ENCODE measurements around the gene MROH8.

MROH8 gene

DNA sequence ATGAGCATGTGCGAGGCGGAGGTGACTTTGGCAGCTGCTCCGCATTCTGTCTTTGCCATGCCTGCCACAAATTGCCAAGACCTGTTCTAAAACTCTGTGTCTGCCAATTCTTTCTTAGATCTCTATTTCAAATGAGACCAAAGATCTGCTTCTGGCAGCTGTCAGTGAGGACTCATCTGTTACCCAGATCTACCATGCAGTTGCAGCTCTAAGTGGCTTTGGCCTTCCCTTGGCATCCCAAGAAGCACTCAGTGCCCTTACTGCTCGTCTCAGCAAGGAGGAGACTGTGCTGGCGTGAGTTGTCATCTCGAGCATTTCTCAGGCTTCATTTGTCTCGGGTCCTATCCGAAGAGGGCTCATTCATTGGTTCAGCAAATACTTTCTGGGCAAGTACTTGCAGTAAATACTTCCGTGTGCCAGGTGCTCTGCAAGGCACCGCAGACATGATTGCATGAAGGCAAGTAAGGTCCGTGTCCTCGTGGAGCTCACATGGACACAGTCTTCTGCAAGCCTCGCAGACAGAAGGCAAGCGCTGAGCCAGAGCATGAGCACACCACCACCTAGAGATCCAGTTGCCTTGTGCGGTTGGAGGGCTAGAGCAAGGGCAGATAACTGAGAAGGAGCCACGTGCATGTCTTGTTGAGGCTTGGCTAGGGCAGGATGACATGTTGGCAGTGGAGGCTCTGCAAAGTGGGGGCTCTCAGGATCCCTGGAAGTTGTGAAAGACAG lies 19.7 kb upstream of the MROH8 start:
- no peak for DNase-seq

DNA sequence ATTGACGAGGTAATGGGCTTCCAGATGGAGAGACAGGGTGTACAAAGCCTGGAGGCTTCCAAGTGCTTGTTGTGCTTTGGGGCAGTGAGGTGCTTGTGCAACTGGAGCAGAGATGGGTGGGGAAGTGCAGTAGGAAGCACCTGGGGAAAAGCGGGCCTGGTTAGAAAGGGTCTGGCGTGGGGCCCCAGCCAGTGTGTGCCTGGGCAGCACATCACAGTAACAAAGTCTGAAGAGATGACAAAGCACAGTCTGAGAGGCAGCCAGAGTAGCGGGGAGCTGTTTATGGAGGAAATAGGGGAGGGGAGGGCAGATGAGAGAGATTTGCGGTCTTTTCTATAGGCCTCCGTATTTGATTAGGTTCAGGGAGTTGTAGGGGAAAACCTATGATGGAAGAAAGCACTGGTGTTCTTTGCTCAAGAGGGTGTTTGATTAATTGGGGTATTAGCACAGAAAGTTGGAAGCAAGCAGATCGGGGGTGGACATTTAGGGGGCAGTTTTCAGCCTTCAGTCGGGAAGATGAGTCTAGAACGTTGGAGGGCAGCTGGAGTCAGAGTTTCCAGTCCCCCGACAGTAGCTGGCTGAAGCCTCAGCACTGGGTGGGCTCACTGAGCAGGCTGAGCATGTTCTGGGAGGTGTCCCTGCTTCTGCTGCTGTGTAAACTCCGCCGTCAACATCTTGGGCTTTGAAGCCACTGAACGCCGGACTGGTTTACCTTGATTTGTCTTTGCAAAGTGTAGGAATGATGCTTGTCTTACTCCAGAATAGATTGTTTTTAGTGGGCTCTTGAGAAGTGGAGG lies 15.5 kb upstream of the MROH8 start:
- DNase-seq, result no peak

DNA sequence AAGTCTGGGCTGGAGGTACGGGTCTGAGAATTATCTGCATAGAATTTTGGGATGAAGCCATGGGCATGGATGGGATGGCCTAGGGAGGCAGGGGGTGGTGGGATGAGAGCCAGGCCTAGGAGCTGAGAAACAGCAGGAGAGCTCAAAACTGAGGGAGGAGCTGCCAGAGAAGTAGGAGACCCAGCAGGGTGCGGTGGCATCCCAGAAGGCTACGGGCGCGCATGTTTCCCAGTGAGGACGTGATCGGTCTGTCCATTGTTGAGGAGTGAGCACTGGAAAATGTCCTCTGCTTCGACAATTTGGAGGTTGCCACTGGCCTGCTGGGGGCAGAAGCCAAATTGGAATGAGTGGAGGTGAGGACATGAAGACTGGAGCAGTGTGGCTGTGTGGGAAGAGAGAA lies 14.5 kb upstream of the MROH8 start:
- no peak for DNase-seq

GRCh38 chr20:37193226-37193625 lies 13.9 kb upstream of the MROH8 start:
- DNase-seq, result no peak

DNA sequence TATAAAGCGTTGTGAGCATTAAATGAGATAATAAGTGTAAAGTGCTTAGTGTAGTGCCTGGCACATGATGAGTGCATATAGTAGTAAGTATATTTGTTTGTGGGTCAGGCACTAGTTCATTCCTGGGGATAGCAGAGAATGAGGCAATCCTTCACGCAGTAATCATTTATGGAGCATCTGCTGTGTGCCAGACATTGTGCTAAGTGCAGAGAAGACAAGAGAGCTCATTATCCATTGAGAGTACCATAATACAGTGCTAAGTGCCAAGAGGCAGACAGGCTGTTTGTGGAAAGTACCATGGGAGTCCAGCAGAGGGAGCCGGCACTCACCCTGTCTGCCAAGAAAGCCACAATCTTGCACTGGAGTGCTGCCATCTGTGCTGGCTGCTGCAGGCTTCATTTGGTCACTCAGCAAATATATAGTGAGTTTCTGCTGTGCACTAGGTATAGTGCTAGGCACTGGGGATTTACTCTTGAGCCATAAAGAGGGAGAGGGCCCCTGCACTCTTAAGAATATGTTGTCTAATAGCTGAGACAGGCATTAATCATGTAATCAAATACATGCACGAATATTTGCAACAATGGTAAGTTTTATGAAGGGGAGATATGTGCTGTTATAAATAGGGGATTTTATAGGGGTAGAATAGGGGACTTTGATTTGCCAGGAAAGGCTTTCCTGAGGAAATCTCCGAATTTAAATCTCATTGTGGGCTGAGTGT lies 12.9 kb upstream of the MROH8 start:
- DNase-seq, result peak; percentile 91

DNA sequence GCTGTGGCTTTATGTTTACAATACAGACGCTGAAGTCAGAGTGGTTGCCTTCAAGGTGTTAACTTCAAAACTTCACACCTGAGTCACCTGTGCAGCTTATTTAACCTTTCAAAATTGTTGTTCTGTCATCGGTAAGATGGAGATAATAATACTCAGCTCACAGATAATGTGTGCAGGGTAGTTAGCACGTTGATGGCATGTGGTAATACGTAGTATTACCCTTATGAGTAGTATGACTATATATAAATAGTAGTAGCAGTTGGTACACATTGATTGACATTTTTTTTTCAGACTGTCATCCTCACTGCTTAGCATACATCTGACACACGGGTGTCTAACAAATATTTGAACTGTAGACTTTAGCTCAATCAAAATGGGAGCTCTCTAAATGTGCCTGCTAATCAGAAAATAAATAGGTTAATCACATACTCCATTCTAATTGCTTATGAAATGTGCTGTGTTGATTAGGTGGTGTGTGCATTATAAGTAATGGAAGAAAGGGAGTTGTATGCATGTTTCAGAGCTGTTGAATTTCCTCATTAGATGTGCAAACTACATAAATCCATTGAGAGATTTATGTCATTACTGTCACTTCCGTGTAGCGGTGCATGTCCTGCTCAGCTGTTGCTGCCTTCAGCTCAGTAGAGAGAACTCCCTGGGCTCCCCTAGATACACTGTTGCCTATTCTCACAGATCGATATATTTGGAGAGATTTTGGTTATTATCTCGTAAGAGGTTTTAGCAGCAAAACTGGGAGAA lies 11.2 kb upstream of the MROH8 start:
- DNase-seq, result no peak

DNA sequence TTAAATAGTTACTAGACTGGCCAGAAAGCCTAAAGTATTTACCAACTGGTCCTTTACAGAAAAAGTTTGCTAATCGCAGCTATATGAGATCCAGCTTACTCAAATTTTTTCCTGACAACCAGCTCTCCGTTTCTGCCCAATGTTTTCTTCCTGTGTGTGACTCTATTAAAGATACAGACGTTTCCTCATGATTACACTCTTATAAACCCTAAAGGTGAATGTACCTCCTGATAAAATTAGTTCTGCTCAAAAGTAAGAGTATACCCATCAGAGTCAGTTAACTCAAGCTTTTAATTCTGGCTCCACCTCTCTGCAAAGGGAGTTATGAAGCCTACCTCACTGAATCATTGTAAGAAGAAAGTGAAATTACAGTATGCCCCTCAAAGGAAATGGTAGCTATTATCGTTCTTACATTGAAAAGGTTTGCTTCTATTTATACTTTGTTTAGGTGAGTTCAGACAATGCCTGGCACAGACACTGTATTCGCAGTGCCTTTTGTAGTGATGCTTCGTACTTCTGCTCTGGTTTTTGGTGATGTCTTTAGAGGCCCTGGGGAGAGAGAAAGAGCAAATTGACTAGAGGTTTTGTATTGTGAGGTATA lies 10.2 kb upstream of the MROH8 start:
- DNase-seq, result no peak

DNA sequence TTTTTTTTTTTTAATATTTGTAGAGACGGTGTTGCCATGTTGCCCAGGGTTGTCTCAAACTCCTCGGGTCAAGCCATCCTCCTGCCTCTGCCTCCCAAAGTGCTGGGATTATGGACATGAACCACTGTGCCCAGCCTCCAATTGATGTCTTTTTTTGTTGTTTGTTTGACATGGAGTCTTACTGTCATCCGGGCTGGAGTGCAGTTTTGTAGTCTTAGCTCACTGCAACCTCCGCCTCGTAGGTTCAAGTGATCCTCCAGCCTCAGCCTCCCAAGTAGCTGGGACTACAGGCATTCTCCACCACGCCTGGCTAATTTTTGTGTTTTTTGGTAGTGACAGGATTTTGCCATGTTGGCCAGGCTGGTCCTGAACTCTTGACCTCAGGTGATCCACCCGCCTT lies 9.4 kb upstream of the MROH8 start:
- no peak for DNase-seq

- DNase-seq, result no peak
Observed at GRCh38 chr20:37185686-37186085, 6.3 kb upstream of the MROH8 start.

GRCh38 chr20:37179683-37180524 lies 556 bp upstream of the MROH8 start:
- DNase-seq, result no peak

DNA sequence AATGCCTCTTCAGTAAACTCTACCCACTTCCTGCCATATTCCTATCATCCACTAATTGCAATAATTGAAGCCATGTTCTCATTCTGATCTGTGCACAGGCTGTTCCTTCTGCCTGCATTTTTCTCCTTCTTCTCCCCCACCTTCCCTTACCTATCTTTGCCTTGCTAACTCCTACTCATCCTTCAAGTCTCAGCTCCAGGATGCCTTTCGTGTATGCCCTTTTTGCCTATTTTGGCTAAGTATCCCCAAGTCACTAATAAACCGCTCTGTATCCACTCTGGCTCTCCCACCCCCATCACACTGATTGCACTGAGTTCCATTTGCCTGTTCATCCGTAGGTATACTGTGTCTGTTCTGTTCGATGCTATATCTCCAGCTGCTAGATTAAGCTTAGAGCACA lies 6.5 kb downstream of the MROH8 start:
- DNase-seq, result no peak

DNA sequence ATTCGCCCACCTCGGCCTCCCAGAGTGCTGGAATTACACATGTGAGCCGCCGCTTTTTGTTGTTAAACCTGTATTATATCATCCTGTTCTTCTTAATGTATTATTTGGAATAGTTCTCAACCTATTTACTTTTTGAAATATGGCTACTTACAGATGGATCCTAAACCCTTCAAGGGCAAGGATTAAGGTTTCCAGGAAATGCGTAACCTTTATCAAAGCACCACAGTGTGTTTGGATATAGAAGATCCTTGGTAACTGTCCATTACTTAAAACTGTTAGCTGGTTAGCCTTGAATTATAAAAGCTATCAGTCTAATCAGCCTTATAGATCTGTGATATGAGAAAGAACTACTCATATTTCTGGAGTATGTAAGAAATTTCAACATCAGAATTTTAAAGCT lies 12.5 kb downstream of the MROH8 start:
- no peak for DNase-seq

DNA sequence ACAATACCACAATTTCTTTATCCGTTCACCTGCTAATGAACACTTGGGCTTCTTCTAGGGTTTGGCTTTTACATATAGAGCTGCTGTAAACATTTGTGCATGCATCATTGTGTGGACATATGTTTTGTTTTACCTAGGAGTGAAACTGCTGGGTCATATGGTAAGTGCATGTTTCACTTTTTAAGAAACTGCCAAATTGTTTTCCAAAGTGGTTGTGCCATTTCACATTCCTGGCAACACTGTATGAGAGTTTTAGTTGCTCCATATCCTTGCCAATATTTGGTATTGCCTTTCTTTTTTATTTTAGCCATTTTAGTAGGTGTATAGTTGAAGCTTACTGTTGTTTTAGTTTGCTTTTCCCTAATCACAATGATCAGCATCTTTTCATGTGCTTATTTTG lies 14.3 kb downstream of the MROH8 start:
- DNase-seq, result no peak

GRCh38 chr20:37163832-37164554 lies 15.4 kb downstream of the MROH8 start:
- no peak for DNase-seq

- no peak for DNase-seq
Observed at GRCh38 chr20:37162646-37163045, 16.7 kb downstream of the MROH8 start.

DNA sequence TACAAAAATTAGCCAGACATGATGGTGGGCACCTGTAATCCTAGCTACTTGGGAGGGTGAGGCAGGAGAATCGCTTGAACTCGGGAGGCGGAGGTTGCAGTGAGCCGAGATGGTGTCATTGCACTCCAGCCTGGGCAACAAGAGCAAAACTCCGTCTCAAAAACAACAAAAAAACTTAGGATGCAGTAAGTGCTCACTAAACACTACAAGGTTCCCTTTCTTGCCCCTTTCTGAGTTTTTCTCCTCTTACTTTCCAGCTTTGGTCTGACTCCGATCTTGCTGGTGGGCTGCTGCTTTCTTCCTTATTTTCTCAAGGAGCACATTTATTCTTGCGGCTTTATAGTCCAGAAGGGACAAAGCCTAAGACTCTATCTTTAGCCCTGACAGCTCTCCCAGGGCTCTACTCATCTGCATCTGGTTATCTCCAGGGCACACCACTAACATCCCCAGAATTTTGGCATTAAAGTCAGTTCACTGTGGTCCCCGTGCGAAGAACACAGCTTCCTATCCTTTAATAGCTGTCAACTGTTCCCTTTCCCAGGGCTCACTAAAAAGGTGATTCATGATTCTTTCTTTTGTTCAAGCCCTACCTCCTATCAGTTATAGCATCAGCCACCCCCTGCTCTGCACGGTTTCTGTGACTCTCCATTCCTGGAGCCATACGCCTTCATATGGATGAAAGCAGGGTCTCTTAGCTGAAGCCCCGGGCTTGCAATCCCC lies 17.4 kb downstream of the MROH8 start:
- DNase-seq, result peak; percentile 18

GRCh38 chr20:37160683-37161082 lies 18.7 kb downstream of the MROH8 start:
- no peak for DNase-seq

GRCh38 chr20:37158248-37158647 lies 21.1 kb downstream of the MROH8 start:
- DNase-seq, result no peak

DNA sequence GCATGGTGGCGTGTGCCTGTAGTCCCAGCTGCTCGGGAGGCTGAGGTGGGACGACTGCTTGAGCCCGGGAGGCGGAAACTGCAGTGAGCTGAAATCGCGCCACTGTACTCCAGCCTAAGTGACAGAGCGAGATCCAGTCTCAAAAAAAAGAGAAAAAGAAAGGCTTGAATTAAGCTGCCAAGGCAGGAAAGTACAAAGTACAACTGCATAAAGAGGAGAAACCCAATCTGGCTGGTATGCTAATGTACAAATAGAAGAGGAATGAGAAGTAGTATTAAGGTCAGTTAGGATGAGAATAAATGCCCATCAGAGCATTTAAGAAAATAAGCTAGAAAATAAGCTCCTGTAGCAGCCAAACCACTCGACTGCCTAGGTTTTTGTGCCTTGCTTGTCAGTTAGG lies 23.4 kb downstream of the MROH8 start:
- DNase-seq, result no peak

DNA sequence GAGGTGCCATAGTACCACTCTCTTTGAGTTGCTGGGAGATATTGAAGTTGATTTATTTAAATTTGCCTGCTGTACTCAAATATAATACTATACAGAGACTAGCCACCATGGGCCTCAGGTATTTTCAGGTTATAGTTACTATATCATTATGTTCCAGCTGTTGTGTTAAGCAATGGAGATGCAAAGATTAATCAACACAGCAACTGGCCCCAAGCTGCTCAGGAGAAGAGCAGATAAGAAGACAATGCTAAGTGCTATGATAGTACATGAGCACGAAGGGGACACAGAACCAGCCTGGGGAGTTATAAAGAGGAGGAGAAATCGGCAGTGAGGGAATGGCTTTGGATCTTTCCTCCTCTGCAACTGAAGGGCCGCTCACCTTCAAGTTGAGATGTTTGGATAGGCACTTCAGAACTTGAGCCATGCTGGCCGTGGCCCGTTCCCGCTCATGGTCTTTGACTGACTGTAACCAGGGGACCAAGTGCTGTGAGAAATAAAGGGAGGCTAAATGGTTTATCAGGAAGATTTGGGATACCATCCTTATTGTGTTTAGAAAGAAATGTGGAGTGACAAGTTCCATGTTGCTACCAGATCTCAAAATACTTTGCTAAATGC lies 24.6 kb downstream of the MROH8 start:
- peak; percentile 47 for DNase-seq

All from OCI-M1 (cell line).